Neural progenitor cell (in vitro differentiated cells): Measurements from ENCODE around the gene APCDD1L.

Experiments used
- CTCF ChIP-seq: fragments of 200-600 bp; sonication (generic); IDR thresholded peaks from 2 replicates; pipeline ENCODE4 v1.5.1; 2017; ENCODE audit warnings: antibody characterized with exemption, mild to moderate bottlenecking
- EZH2 ChIP-seq: fragments of 200-600 bp; sonication (generic); IDR thresholded peaks from 2 replicates; pipeline ENCODE4 v1.6.1; 2017; ENCODE audit warnings: antibody characterized with exemption, mild to moderate bottlenecking, moderate library complexity

GRCh38 chr20:58544286-58544685, 29.1 kb upstream of the APCDD1L start:
- TF ChIP-seq CTCF (no peak), EZH2 (no peak)
